Muscle layer of colon (tissue), 2 donors: ENCODE results near the gene OR14C36.

Experiments
- H3K27ac ChIP-seq: one replicate; pipeline ENCODE4 v1.7.0; 2013; ENCODE audit warnings: low read depth, mild to moderate bottlenecking, low read length, moderate library complexity
- H3K27me3 ChIP-seq, 2 donors: one replicate each; pipeline ENCODE4 v1.7.0; 2013; ENCODE audit warnings: low read length in 2 of 2, mild to moderate bottlenecking in 2 of 2; ENCODE audit not compliant: insufficient read depth in 2 of 2, control insufficient read depth in 1 of 2
- H3K36me3 ChIP-seq: one replicate; pipeline ENCODE4 v1.7.0; 2013; ENCODE audit warnings: mild to moderate bottlenecking, low read length; ENCODE audit not compliant: insufficient read depth
- H3K4me1 ChIP-seq: one replicate; pipeline ENCODE4 v1.7.0; 2013; ENCODE audit warnings: mild to moderate bottlenecking, low read length; ENCODE audit not compliant: insufficient read depth
- H3K4me3 ChIP-seq, 2 donors: one replicate each; pipeline ENCODE4 v1.7.0; 2013; ENCODE audit warnings: low read length in 2 of 2, low read depth in 1 of 2, mild to moderate bottlenecking in 1 of 2, moderate library complexity in 1 of 2
- H3K9ac ChIP-seq: one replicate; pipeline ENCODE4 v1.7.0; 2013; ENCODE audit warnings: low read length
- H3K9me3 ChIP-seq: one replicate; pipeline ENCODE4 v1.7.0; 2013; ENCODE audit warnings: mild to moderate bottlenecking, low read length
- donor health status: abdominal sarcoma.
- donor health status: Adenocarcinoma of cecum.

Gene OR14C36

GRCh38 chr1:248373761-248374160, 25.2 kb downstream of the OR14C36 start:
- Histone ChIP-seq H3K4me1 (no peaks in the 10 kb centered on the region), H3K9ac (no peak overlapping the region), H3K27ac (no peak overlapping the region), H3K27me3 (no peaks in the 10 kb centered on the region), H3K9me3 (no peaks in the 10 kb centered on the region), H3K36me3 (no peaks in the 10 kb centered on the region), H3K4me3 (no peak overlapping the region)

- Histone ChIP-seq H3K4me3 (no peak within 1 kb of the TSS), H3K27me3 (no peaks in the 10 kb centered on the region), H3K4me1 (no peaks in the 10 kb centered on the region), H3K9ac (no peak within 1 kb of the TSS), H3K27ac (no peak within 1 kb of the TSS), H3K36me3 (no peaks in the 10 kb centered on the region), H3K9me3 (no peaks in the 10 kb centered on the region)
These were observed 26.9 kb downstream of the OR14C36 start, which contains the start of gene OR2T6 for GRCh38 chr1:248375446-248375845. OR2T6 (plus strand) TSS chr1:248375746; CDS start chr1:248387609, 11,863 bp downstream.

- no peaks in the 10 kb centered on the region for H3K4me1 ChIP-seq
- H3K27ac ChIP-seq: no peak overlapping the region
- H3K36me3 ChIP-seq: no peaks in the 10 kb centered on the region
- no peak overlapping the region for H3K9ac ChIP-seq
- H3K4me3 ChIP-seq: no peak overlapping the region
- H3K27me3 ChIP-seq: no peaks in the 10 kb centered on the region
- H3K9me3 ChIP-seq: no peaks in the 10 kb centered on the region
These were observed 28.3 kb downstream of the OR14C36 start for GRCh38 chr1:248376916-248377315.

DNA sequence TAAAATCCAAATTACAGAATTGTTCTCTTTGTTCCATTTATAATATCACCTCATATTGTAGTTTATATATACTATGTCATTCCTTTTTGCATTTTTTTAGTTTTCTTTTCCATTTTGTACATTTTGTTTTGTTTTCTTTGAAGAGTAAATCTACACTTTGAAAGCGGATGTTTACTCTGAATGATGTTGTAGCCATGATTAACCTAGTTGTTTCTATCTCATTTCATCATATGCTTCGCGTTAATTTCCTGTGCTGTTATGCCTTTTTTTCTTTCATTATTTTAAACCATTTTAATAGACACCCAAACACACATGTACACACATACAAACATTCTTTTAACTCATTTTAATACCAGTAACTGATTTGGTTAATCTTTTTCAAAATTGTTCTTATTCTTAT, 32.3 kb downstream of the OR14C36 start:
- Histone ChIP-seq H3K27ac (no peak overlapping the region), H3K4me1 (no peaks in the 10 kb centered on the region), H3K36me3 (no peaks in the 10 kb centered on the region), H3K9me3 (no peaks in the 10 kb centered on the region), H3K4me3 (no peak overlapping the region), H3K27me3 (no peaks in the 10 kb centered on the region), H3K9ac (no peak overlapping the region)

DNA sequence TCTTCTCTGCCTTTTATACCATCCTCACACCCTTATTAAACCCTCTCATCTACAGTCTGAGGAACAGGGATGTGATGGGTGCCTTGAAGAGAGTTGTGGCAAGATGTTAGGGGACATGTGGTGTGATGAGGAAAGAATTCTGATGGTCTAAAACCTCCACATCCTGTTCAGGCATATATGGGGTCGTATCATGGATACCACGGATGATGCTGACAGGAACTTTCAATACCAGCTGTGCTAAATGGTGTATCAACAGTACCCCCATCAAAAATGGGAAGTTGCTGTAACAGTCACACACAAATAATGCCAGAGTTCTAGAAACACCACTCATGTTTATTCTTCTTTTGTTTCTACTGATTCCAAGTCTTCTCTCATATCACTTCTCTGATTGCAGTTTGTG, 39.9 kb downstream of the OR14C36 start:
- no peaks in the 10 kb centered on the region for H3K4me1 ChIP-seq
- H3K4me3 ChIP-seq: no peak overlapping the region
- no peaks in the 10 kb centered on the region for H3K9me3 ChIP-seq
- H3K27ac ChIP-seq: no peak overlapping the region
- no peaks in the 10 kb centered on the region for H3K27me3 ChIP-seq
- H3K36me3 ChIP-seq: no peaks in the 10 kb centered on the region
- no peak overlapping the region for H3K9ac ChIP-seq

GRCh38 chr1:248393050-248393449, 44.5 kb downstream of the OR14C36 start:
- Histone ChIP-seq H3K27me3 (no peaks in the 10 kb centered on the region), H3K36me3 (no peaks in the 10 kb centered on the region), H3K4me1 (no peaks in the 10 kb centered on the region), H3K9ac (no peak overlapping the region), H3K9me3 (no peaks in the 10 kb centered on the region), H3K27ac (no peak overlapping the region), H3K4me3 (no peak overlapping the region)
